Osteoblast (primary cell): ENCODE results near the gene FOSL2. TPM values are rescaled to one million over a fixed set of nuclear protein-coding genes. Genes with fewer than 3 reads are reported as not detected.

Experiments used
- DNase-seq: peaks from one replicate; pipeline ENCODE4 v3.0.0; 2011; ENCODE audit warnings: low spot score, mixed read lengths; ENCODE audit not compliant: insufficient read length; ENCODE audit errors: missing footprints
- H2AFZ ChIP-seq: 2 replicates; pipeline ENCODE4 v1.6.0; 2011; ENCODE audit warnings: mild to moderate bottlenecking, low read length
- H3K27ac ChIP-seq: 2 replicates; pipeline ENCODE4 v1.5.1; 2011; ENCODE audit warnings: mild to moderate bottlenecking, low read depth, low read length, moderate library complexity
- H3K27me3 ChIP-seq: 2 replicates; pipeline ENCODE4 v1.6.0; 2012; ENCODE audit warnings: mild to moderate bottlenecking, control low read depth, inconsistent platforms, low read length, moderate library complexity; ENCODE audit not compliant: insufficient read depth
- H3K36me3 ChIP-seq: 2 replicates; pipeline ENCODE4 v1.5.1; 2011; ENCODE audit warnings: mild to moderate bottlenecking, low read length, control low read depth, moderate library complexity; ENCODE audit not compliant: insufficient read depth
- H3K4me1 ChIP-seq: 2 replicates; pipeline ENCODE4 v1.5.1; 2011; ENCODE audit warnings: mild to moderate bottlenecking, low read length, control low read depth, moderate library complexity; ENCODE audit not compliant: insufficient read depth
- H3K4me2 ChIP-seq: 2 replicates; pipeline ENCODE4 v1.6.0; 2011; ENCODE audit warnings: mild to moderate bottlenecking, low read length; ENCODE audit not compliant: insufficient read depth
- H3K4me3 ChIP-seq: fragments of 200-600 bp; sonication (generic); 3 replicates; pipeline ENCODE4 v1.5.1; 2012; ENCODE audit warnings: mild to moderate bottlenecking, low read length, inconsistent platforms; ENCODE audit not compliant: insufficient read depth
- H3K79me2 ChIP-seq: 2 replicates; pipeline ENCODE4 v1.6.0; 2012; ENCODE audit warnings: mild to moderate bottlenecking, low read length, control low read depth, inconsistent platforms; ENCODE audit not compliant: insufficient read depth
- H3K9me3 ChIP-seq: 2 replicates; pipeline ENCODE4 v1.5.1; 2011; ENCODE audit warnings: low read depth, low read length, control low read depth
- H4K20me1 ChIP-seq: 2 replicates; pipeline ENCODE4 v1.6.0; 2012; ENCODE audit warnings: mild to moderate bottlenecking, low read length, control low read depth; ENCODE audit not compliant: insufficient read depth
- CTCF ChIP-seq: IDR thresholded peaks from 2 replicates; pipeline ENCODE4 v1.5.1; 2011; ENCODE audit warnings: mild to moderate bottlenecking, low read depth, low read length, moderate library complexity; ENCODE audit errors: extremely low read depth
- total RNA-seq: library from RNA; depleted of rRNA; stranded (reverse); fragments of >200 nt; gene quantifications from 2 replicates; pipeline ENCODE4 v1.2.3, GENCODE V29; 2012

The FOSL2 gene
- total RNA-seq, 1 donor, result 86.9 TPM

GRCh38 chr2:28431741-28432140 is 39.1 kb downstream of the FOSL2 start:
- H3K4me1 ChIP-seq, result peaks cover 5% of the 10 kb centered on the region
- no peaks in the 10 kb centered on the region for H3K79me2 ChIP-seq
- DNase-seq, result no peak
- no peak for TF ChIP-seq CTCF
- no peaks in the 10 kb centered on the region for H3K36me3 ChIP-seq
- no peak overlapping the region for H3K4me3 ChIP-seq
- no peaks in the 10 kb centered on the region for H3K27me3 ChIP-seq
- no peak overlapping the region for H2AFZ ChIP-seq
- H4K20me1 ChIP-seq, result no peaks in the 10 kb centered on the region
- H3K4me2 ChIP-seq, result no peak overlapping the region
- no peaks in the 10 kb centered on the region for H3K9me3 ChIP-seq
- no peak overlapping the region for H3K27ac ChIP-seq

DNA sequence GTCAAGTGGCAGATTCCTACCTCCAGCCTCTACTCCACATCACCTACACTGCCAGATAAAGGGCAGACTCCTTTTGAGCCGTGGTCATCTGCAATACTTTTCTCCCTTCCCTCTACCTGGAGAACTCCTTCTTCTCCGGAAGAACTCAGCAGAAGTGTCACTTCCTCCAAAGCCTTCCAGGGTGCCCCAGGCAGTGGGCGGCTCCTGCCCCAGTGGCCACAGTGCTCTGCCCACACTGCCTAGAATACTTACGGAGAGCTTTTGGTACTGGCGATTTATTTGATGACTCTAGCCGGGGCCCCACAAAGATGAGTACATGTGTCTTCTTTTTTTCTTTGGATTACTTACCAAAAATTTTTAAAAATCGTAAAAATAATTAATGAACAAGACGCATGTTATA is 39.7 kb downstream of the FOSL2 start:
- H3K79me2 ChIP-seq, result no peaks in the 10 kb centered on the region
- TF ChIP-seq CTCF, result no peak
- H3K27me3 ChIP-seq, result no peaks in the 10 kb centered on the region
- H3K9me3 ChIP-seq, result no peaks in the 10 kb centered on the region
- H3K4me2 ChIP-seq, result no peak overlapping the region
- H2AFZ ChIP-seq, result no peak overlapping the region
- no peak for DNase-seq
- no peak overlapping the region for H3K27ac ChIP-seq
- H3K36me3 ChIP-seq, result no peaks in the 10 kb centered on the region
- no peaks in the 10 kb centered on the region for H4K20me1 ChIP-seq
- peaks cover 5% of the 10 kb centered on the region for H3K4me1 ChIP-seq
- no peak overlapping the region for H3K4me3 ChIP-seq

GRCh38 chr2:28433215-28433614 is 40.6 kb downstream of the FOSL2 start:
- H3K27me3 ChIP-seq, result no peaks in the 10 kb centered on the region
- peaks cover 5% of the 10 kb centered on the region for H3K4me1 ChIP-seq
- H4K20me1 ChIP-seq, result no peaks in the 10 kb centered on the region
- H3K27ac ChIP-seq, result no peak overlapping the region
- no peaks in the 10 kb centered on the region for H3K36me3 ChIP-seq
- H3K4me3 ChIP-seq, result no peak overlapping the region
- no peaks in the 10 kb centered on the region for H3K79me2 ChIP-seq
- no peak overlapping the region for H3K4me2 ChIP-seq
- H2AFZ ChIP-seq, result no peak overlapping the region
- no peaks in the 10 kb centered on the region for H3K9me3 ChIP-seq
- no peak for TF ChIP-seq CTCF
- no peak for DNase-seq

GRCh38 chr2:28433935-28434599 is 41.4 kb downstream of the FOSL2 start:
- Histone ChIP-seq H3K27ac (no peak overlapping the region), H3K4me1 (no peaks in the 10 kb centered on the region), H3K36me3 (no peaks in the 10 kb centered on the region), H3K27me3 (no peaks in the 10 kb centered on the region), H3K4me3 (no peak overlapping the region), H3K79me2 (no peaks in the 10 kb centered on the region), H3K4me2 (no peak overlapping the region), H2AFZ (no peak overlapping the region), H3K9me3 (no peaks in the 10 kb centered on the region), H4K20me1 (no peaks in the 10 kb centered on the region)
- DNase-seq, result no peak
- no peak for TF ChIP-seq CTCF
